HepG2 (cell line): ENCODE results near the gene ADPRHL1. TPM values are rescaled to one million over a fixed set of nuclear protein-coding genes. Genes with fewer than 3 reads are reported as not detected.

ENCODE experiments used
- AHR ChIP-seq: IDR thresholded peaks from 2 replicates; pipeline ENCODE4 v1.6.1; 2018; ENCODE audit warnings: missing genetic modification reagents, missing compliant biosample characterization
- ARNT2 ChIP-seq: sonication (generic); formaldehyde crosslinking; IDR thresholded peaks from 2 replicates; pipeline ENCODE4 v1.8.0; 2022; ENCODE audit warnings: mild to moderate bottlenecking, low read depth, missing genetic modification reagents, moderate library complexity
- BHLHE40 ChIP-seq: IDR thresholded peaks from 2 replicates; pipeline ENCODE4 v1.6.1; 2011; ENCODE audit warnings: low read length, improper control_type of control experiment
- KAT7 ChIP-seq: IDR thresholded peaks from 2 replicates; pipeline ENCODE4 v1.6.1; 2018; ENCODE audit warnings: borderline replicate concordance, missing compliant biosample characterization
- NR3C1 ChIP-seq: sonication (generic); formaldehyde crosslinking; IDR thresholded peaks from 2 replicates; pipeline ENCODE4 v1.4.0; 2020; ENCODE audit warnings: missing genetic modification reagents
- SPEN ChIP-seq: sonication (generic); formaldehyde crosslinking; IDR thresholded peaks from 2 replicates; pipeline ENCODE4 v1.5.1; 2020; ENCODE audit warnings: low read depth, mild to moderate bottlenecking, missing genetic modification reagents
- TBX2 ChIP-seq: sonication (generic); formaldehyde crosslinking; IDR thresholded peaks from 2 replicates; pipeline ENCODE4 v1.5.0; 2020; ENCODE audit warnings: missing genetic modification reagents, mild to moderate bottlenecking, borderline replicate concordance
- TCF12 ChIP-seq, 2 experiments: fragments of 450-650 bp in 1 of 2; sonication (generic) in 1 of 2; formaldehyde crosslinking in 1 of 2; IDR thresholded peaks; 2 replicates each; pipeline versions ENCODE4 v1.6.1 to v1.8.0; 2017 to 2022; ENCODE audit warnings: antibody characterized with exemption in 1 of 2, mild to moderate bottlenecking in 1 of 2, missing genetic modification reagents in 1 of 2, moderate library complexity in 1 of 2
- ZBTB20 ChIP-seq: sonication (generic); formaldehyde crosslinking; IDR thresholded peaks from 2 replicates; pipeline ENCODE4 v1.8.1; 2023; ENCODE audit warnings: missing genetic modification reagents, low read depth, mild to moderate bottlenecking, borderline replicate concordance
- ZNF296 ChIP-seq: sonication (generic); formaldehyde crosslinking; conservative IDR thresholded peaks from 2 replicates; pipeline ENCODE4 v1.5.0; 2020; ENCODE audit warnings: mild to moderate bottlenecking, missing genetic modification reagents
- ZNF709 ChIP-seq: sonication (generic); formaldehyde crosslinking; IDR thresholded peaks from 2 replicates; pipeline ENCODE4 v1.5.0; 2020; ENCODE audit warnings: mild to moderate bottlenecking, missing genetic modification reagents
- ZNF766 ChIP-seq: sonication (generic); formaldehyde crosslinking; IDR thresholded peaks from 2 replicates; pipeline ENCODE4 v1.5.0; 2020; ENCODE audit warnings: missing genetic modification reagents, borderline replicate concordance
- ZSCAN12 ChIP-seq: sonication (generic); formaldehyde crosslinking; IDR thresholded peaks from 2 replicates; pipeline ENCODE4 v1.9.0; 2021; ENCODE audit warnings: mild to moderate bottlenecking, missing genetic modification reagents
- ZSCAN31 ChIP-seq: sonication (generic); formaldehyde crosslinking; IDR thresholded peaks from 2 replicates; pipeline ENCODE4 v1.5.0; 2020; ENCODE audit warnings: low read depth, mild to moderate bottlenecking, missing genetic modification reagents
- polyA plus RNA-seq, 8 experiments: library from polyadenylated mRNA; depleted of rRNA in 3 of 8; stranded (reverse) in 7 of 8; unstranded in 1 of 8; fragments of >200 nt; fragmentation: Illumina TruSeq in 4 of 8; extraction: Trizol in 4 of 8; gene quantifications; 2 replicates each; pipeline versions ENCODE4 v1.2.1 to v1.2.3, GENCODE V29; 2011 to 2016; ENCODE audit warnings: low read depth in 4 of 8, missing spikeins in 1 of 8, mixed read lengths in 1 of 8; ENCODE audit not compliant: insufficient read depth in 1 of 8
- total RNA-seq, 5 experiments: library from RNA; depleted of rRNA; stranded (reverse); fragments of >200 nt; fragmentation: Illumina TruSeq; extraction: Trizol; gene quantifications; 2 replicates each; pipeline ENCODE4 v1.2.3, GENCODE V29; 2016; ENCODE audit warnings: low read depth in 1 of 5
- TF ChIP-seq, protein P1 (sequence below): sonication (generic); formaldehyde crosslinking; IDR thresholded peaks from 2 replicates; pipeline ENCODE4 v1.5.0; 2020; ENCODE audit warnings: mild to moderate bottlenecking, missing genetic modification reagents
- TF ChIP-seq, protein P2 (sequence below): sonication (generic); formaldehyde crosslinking; IDR thresholded peaks from 2 replicates; pipeline ENCODE4 v1.4.0; 2020; ENCODE audit warnings: missing genetic modification reagents, mild to moderate bottlenecking, borderline replicate concordance
- TF ChIP-seq, protein P3 (sequence below): sonication (generic); formaldehyde crosslinking; IDR thresholded peaks from 2 replicates; pipeline ENCODE4 v1.4.0; 2020; ENCODE audit warnings: missing genetic modification reagents

The ADPRHL1 gene
- total and polyA plus RNA-seq, 2 of the 13 experiments (the other 11 are each of a cell fraction or from before 2014, with no cell fraction given): 0.34 to 0.40 TPM

DNA sequence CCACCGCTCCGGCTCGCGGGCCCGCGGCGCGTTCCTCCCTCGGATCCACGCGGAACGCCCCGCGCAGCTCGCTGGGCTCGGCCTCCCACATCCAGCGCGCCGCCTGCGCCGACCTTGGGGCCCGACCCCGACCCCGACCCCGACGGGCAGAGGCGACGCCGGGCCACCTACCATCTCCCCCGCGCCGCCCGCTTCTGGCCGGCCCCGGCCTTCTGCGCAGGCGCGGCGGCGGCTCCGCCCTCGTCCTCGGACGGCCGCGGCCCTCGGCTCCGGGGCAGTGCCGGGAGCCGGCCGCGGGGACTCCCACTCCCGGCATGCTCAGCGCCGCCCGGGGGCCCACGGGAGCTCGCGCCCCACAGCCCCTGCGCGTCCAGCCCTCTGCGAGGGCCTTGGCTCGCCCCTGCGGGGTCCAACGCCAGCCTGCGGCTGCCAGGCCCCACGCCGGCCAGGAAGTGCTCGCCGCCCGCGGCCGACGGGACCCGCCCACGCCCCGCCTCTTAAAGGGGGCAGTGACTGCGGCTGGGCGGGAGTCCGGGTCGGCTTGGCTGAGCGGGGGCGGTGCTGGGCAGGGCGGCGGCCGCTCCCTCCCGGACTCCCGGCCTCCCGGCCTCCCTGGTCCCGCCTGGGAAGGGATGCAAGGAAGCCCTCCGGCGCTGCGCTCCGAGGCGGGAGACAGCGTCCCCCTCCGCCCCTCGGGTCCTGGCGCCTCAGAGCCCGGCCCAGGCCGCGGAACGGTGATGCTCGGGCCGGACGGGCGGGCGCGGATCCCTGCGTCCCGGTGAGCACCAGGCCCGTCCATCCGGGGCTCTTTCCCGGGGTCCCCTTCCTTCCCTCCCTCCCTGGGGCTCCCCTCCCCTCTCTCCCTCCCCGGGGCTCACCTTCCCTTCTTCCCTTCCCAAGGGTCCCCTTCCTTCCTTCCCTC is 37.5 kb upstream of the ADPRHL1 start, which contains the start of gene DCUN1D2 (continued):
- TF ChIP-seq, protein P1, sequence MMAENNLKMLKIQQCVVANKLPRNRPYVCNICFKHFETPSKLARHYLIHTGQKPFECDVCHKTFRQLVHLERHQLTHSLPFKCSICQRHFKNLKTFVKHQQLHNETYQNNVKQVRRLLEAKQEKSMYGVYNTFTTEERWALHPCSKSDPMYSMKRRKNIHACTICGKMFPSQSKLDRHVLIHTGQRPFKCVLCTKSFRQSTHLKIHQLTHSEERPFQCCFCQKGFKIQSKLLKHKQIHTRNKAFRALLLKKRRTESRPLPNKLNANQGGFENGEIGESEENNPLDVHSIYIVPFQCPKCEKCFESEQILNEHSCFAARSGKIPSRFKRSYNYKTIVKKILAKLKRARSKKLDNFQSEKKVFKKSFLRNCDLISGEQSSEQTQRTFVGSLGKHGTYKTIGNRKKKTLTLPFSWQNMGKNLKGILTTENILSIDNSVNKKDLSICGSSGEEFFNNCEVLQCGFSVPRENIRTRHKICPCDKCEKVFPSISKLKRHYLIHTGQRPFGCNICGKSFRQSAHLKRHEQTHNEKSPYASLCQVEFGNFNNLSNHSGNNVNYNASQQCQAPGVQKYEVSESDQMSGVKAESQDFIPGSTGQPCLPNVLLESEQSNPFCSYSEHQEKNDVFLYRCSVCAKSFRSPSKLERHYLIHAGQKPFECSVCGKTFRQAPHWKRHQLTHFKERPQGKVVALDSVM: peak; percentile 100
- 0 out of 2 replicates have a peak, but pooled peaks have one; percentile 59 for TF ChIP-seq TBX2 (CRISPR knock-in tag)
- TF ChIP-seq ZNF766 (CRISPR knock-in tag): peak; percentile 70; the same call in 1 of the 2 replicates
- TF ChIP-seq ZNF296 (CRISPR knock-in tag): no peak
- no peak for TF ChIP-seq ZNF709 (CRISPR knock-in tag)
- no peak for TF ChIP-seq ZBTB20 (CRISPR knock-in tag)
- peak; percentile 85; the same call in 1 of the 2 replicates for TF ChIP-seq ARNT2 (CRISPR knock-in tag)
- 0 out of 2 replicates have a peak, but pooled peaks have one; percentile 8 for TF ChIP-seq ZSCAN12 (CRISPR knock-in tag)
- TF ChIP-seq, protein P2, sequence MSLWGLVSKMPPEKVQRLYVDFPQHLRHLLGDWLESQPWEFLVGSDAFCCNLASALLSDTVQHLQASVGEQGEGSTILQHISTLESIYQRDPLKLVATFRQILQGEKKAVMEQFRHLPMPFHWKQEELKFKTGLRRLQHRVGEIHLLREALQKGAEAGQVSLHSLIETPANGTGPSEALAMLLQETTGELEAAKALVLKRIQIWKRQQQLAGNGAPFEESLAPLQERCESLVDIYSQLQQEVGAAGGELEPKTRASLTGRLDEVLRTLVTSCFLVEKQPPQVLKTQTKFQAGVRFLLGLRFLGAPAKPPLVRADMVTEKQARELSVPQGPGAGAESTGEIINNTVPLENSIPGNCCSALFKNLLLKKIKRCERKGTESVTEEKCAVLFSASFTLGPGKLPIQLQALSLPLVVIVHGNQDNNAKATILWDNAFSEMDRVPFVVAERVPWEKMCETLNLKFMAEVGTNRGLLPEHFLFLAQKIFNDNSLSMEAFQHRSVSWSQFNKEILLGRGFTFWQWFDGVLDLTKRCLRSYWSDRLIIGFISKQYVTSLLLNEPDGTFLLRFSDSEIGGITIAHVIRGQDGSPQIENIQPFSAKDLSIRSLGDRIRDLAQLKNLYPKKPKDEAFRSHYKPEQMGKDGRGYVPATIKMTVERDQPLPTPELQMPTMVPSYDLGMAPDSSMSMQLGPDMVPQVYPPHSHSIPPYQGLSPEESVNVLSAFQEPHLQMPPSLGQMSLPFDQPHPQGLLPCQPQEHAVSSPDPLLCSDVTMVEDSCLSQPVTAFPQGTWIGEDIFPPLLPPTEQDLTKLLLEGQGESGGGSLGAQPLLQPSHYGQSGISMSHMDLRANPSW (CRISPR knock-in tag): no peak
- peak; percentile 87 for TF ChIP-seq SPEN (CRISPR knock-in tag)
- no peak for TF ChIP-seq TCF12 (IDR thresholded peaks at IDR 0.05)
- TF ChIP-seq TCF12 (CRISPR knock-in tag; IDR thresholded peaks at IDR 0.05): no peak; the same call in 1 of the 2 replicates
- TF ChIP-seq BHLHE40: peak; percentile 17; the same call in 1 of the 2 replicates
- TF ChIP-seq AHR (CRISPR knock-in tag): no peak
- TF ChIP-seq, protein P3, sequence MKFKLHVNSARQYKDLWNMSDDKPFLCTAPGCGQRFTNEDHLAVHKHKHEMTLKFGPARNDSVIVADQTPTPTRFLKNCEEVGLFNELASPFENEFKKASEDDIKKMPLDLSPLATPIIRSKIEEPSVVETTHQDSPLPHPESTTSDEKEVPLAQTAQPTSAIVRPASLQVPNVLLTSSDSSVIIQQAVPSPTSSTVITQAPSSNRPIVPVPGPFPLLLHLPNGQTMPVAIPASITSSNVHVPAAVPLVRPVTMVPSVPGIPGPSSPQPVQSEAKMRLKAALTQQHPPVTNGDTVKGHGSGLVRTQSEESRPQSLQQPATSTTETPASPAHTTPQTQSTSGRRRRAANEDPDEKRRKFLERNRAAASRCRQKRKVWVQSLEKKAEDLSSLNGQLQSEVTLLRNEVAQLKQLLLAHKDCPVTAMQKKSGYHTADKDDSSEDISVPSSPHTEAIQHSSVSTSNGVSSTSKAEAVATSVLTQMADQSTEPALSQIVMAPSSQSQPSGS: 0 out of 2 replicates have a peak, but pooled peaks have one; percentile 55
- TF ChIP-seq ZSCAN31 (CRISPR knock-in tag): peak; percentile 59; the same call in 1 of the 2 replicates
- no peak for TF ChIP-seq NR3C1
- TF ChIP-seq KAT7 (CRISPR knock-in tag): peak; percentile 40; the same call in 1 of the 2 replicates
